ENCODE measurements around the gene CX3CR1.

Gene CX3CR1

DNA sequence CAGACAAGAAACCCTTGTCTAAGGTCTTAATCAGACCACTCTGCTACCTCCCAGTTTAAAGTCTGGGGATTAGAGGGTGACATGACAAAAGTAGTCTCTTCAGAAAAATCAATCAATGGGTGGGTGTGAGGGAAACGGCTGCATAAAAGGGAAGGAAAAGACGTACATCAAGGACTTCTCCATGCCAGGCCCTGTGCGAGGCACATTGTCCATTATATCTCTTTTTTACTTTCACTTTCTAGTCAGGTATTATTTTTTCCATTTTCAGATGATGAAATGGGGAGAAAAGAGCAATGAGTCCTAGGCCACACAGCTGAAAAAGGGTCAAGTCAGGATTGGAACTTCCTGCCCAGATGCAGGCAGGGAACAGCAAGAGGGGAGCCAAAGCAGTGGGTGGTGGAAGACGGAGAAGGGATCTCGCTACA lies 4.6 kb upstream of the CX3CR1 start:
- TF ChIP-seq, protein P1, sequence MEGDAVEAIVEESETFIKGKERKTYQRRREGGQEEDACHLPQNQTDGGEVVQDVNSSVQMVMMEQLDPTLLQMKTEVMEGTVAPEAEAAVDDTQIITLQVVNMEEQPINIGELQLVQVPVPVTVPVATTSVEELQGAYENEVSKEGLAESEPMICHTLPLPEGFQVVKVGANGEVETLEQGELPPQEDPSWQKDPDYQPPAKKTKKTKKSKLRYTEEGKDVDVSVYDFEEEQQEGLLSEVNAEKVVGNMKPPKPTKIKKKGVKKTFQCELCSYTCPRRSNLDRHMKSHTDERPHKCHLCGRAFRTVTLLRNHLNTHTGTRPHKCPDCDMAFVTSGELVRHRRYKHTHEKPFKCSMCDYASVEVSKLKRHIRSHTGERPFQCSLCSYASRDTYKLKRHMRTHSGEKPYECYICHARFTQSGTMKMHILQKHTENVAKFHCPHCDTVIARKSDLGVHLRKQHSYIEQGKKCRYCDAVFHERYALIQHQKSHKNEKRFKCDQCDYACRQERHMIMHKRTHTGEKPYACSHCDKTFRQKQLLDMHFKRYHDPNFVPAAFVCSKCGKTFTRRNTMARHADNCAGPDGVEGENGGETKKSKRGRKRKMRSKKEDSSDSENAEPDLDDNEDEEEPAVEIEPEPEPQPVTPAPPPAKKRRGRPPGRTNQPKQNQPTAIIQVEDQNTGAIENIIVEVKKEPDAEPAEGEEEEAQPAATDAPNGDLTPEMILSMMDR (IDR thresholded peaks at IDR 0.05) = no peak
- no peak for DNase-seq
- no peak overlapping the region for H3K4me3 Mint-ChIP-seq

DNA sequence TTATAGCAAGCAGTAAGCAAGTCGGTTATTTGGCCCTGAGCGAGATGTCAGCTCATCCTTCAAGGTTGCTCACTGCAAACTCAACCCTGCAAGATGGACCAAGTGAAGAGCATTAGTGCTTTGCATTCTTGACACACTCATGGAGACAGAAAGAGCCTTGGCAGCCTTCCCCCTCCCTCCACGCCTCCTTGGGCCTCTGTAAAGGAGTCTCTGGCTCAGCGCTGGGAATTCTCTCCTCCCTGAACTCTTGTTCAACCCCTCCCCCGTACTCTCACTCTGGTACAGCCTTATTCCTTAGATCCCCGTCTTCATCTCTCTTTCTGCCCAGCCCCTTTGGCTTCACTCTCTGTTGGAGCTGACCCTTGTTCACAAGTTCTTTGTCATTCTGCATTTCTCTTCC lies 2.2 kb upstream of the CX3CR1 start:
- H3K9me3 Mint-ChIP-seq = no peaks in the 10 kb centered on the region
- peak overlapping the region; percentile 4 for H3K4me3 Mint-ChIP-seq
- H3K27ac Mint-ChIP-seq = peak overlapping the region; percentile 18
- no peaks in the 10 kb centered on the region for H3K36me3 Mint-ChIP-seq (ENCODE audit: low read depth)
- no peak for DNase-seq
- H3K4me1 Mint-ChIP-seq = peaks cover 60% of the 10 kb centered on the region
- TF ChIP-seq, protein P1 (IDR thresholded peaks at IDR 0.05) = no peak
- H3K27me3 Mint-ChIP-seq (ENCODE audit: low read depth, poor library complexity) = peaks cover 4% of the 10 kb centered on the region

More for the DNA sequence above, 4.6 kb upstream of the CX3CR1 start:
- Mint-ChIP-seq H3K4me1 (peaks cover 62% of the 10 kb centered on the region), H3K27me3 (ENCODE audit: low read depth, poor library complexity) (peaks cover 4% of the 10 kb centered on the region), H3K27ac (no peak overlapping the region), H3K9me3 (no peaks in the 10 kb centered on the region), H3K36me3 (ENCODE audit: low read depth) (no peaks in the 10 kb centered on the region)

DNA sequence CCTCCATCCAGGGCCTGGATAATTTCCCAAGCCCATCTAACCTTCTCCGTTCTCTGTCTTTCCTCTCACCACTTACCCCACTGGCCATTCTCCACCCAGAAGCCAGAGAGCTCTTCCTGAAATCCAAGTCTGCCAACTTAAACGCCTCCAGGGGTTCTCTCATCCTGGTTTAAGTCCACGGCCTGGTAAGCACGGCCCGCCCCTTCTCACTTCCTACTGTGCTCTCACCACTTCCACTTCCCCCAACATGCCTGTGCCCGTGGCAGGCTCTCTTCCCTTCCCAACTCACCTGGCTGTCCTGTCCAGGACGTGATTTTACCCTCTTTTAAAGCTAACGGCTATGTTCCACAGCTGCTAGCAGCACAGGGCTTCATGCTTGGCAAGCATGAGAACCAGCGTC lies 1.7 kb upstream of the CX3CR1 start:
- H3K4me1 Mint-ChIP-seq = peaks cover 60% of the 10 kb centered on the region
- TF ChIP-seq, protein P1 (IDR thresholded peaks at IDR 0.05) = no peak
- no peak overlapping the region for H3K4me3 Mint-ChIP-seq
- peaks cover 4% of the 10 kb centered on the region for H3K27me3 Mint-ChIP-seq (ENCODE audit: low read depth, poor library complexity)
- no peak for DNase-seq
- no peaks in the 10 kb centered on the region for H3K36me3 Mint-ChIP-seq (ENCODE audit: low read depth)
- no peaks in the 10 kb centered on the region for H3K9me3 Mint-ChIP-seq
- H3K27ac Mint-ChIP-seq = peak overlapping the region; percentile 58

DNA sequence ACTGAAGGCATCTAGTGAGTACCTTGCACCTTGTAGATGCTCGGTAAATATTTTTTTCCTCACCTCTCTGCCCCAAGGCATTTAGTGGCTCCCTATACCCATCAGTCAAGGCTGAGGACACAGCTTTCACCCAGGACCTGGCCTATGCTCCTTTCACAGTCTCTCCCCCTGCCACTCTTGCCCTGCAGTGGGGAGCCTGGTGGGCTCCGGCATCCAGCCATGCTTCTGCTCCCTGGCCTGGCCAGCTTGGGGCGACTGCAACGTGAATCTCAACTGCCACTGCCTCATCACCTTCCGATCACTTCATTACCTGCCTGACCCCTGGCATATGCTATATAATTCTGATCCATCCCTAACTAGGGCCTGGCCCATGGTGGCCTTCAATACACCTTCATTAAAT lies 735 bp upstream of the CX3CR1 start:
- Mint-ChIP-seq H3K27ac (peak overlapping the region; percentile 23), H3K27me3 (ENCODE audit: low read depth, poor library complexity) (no peaks in the 10 kb centered on the region), H3K4me1 (peaks cover 67% of the 10 kb centered on the region), H3K36me3 (ENCODE audit: low read depth) (no peaks in the 10 kb centered on the region), H3K9me3 (no peaks in the 10 kb centered on the region), H3K4me3 (no peak overlapping the region)
- TF ChIP-seq, protein P1 (IDR thresholded peaks at IDR 0.05) = no peak
- DNase-seq = no peak

DNA sequence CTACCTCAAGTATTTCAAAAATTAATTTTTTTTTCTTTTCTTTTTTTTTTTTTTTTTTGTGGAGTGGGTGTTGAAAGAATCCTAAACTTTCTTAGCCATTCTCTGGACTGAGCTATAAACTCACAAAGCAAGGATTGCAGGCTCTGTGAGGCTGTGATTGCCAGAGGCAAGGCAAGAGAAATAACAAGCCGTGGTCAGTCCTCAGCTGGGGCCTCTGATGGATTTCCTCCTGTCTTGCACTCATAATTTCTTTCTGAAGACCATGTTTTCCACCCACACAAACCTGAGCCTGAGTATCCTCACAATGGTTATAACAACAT lies 1.3 kb downstream of the CX3CR1 start:
- Mint-ChIP-seq H3K4me1 (peaks cover 73% of the 10 kb centered on the region), H3K9me3 (no peaks in the 10 kb centered on the region), H3K27me3 (ENCODE audit: low read depth, poor library complexity) (peaks cover 5% of the 10 kb centered on the region), H3K4me3 (no peak overlapping the region), H3K36me3 (ENCODE audit: low read depth) (no peaks in the 10 kb centered on the region), H3K27ac (peak overlapping the region; percentile 91)
- TF ChIP-seq, protein P1 (IDR thresholded peaks at IDR 0.05) = no peak
- DNase-seq = no peak

DNA sequence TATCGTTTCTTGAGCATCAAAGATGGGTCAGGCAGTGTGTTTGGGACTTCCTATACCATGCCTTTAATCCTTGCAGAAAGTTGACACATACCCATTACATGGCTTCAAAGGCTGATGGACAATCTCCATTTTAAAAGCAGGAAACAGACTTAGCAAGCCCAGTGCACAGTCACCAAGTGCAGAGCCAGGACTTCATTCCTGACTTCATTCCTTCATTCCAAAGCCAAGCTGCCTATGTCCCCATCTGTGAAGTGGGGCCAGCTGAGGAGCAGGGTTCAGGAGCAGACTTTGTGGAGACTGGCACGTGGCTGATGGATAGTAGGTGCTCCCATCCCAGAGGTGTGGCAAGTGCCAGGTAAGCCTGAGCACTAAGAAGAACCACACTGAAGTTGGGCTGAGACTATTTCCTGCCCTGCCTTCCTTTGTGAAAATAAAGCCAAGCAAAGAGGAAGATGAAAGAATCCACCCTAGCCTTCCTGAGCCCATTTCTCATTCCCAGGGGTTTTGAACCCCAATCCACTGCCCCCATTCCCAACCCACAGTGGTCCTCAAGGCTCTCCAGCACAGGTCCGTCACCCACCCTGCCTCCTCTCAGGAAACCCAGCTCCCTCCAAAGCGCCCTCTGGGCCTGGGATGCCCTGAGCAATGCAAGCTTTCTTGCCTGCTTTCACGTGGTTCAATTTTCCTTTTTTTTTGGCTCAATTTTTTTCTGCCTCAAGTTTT lies 1.8 kb downstream of the CX3CR1 start:
- DNase-seq = no peak
- H3K27ac Mint-ChIP-seq = peak overlapping the region; percentile 91
- TF ChIP-seq, protein P1 (IDR thresholded peaks at IDR 0.05) = no peak
- H3K4me3 Mint-ChIP-seq = no peak overlapping the region
- no peaks in the 10 kb centered on the region for H3K9me3 Mint-ChIP-seq
- peaks cover 5% of the 10 kb centered on the region for H3K27me3 Mint-ChIP-seq (ENCODE audit: low read depth, poor library complexity)
- H3K36me3 Mint-ChIP-seq (ENCODE audit: low read depth) = no peaks in the 10 kb centered on the region
- peaks cover 73% of the 10 kb centered on the region for H3K4me1 Mint-ChIP-seq

All from nephron progenitor cell (in vitro differentiated cells).